ENCODE results near the gene RNF20.

The RNF20 gene

GRCh38 chr9:101487443-101487840 is 46.2 kb upstream of the RNF20 start:
- no peaks in the 10 kb centered on the region for H3K36me3 ChIP-seq (ENCODE audit: control insufficient read depth in 1 of 2, insufficient read depth in 2 of 2, low read length in 2 of 2)
- no peak overlapping the region for H2BK12ac ChIP-seq (ENCODE audit: low read length)
- no peak overlapping the region for H4K12ac ChIP-seq (ENCODE audit: low read depth, low read length)
- no peak for DNase-seq
- H2AK5ac ChIP-seq (ENCODE audit: low read length), result no peak overlapping the region
- H4K8ac ChIP-seq (ENCODE audit: low read depth, low read length), result no peak overlapping the region
- no peak overlapping the region for H3K18ac ChIP-seq (ENCODE audit: low read length)
- no peak overlapping the region for H3K4ac ChIP-seq (ENCODE audit: low read depth, low read length)
- no peak overlapping the region for H2BK120ac ChIP-seq (ENCODE audit: insufficient read depth, low read length, poor library complexity)
- no peaks in the 10 kb centered on the region for H3K9me3 ChIP-seq (ENCODE audit: insufficient read depth, low read depth, low read length)
- peaks cover 8% of the 10 kb centered on the region for H3K27me3 ChIP-seq (ENCODE audit: insufficient read depth, low read length)
- H3K9ac ChIP-seq (ENCODE audit: low read length), result no peak overlapping the region
- H3K79me1 ChIP-seq (ENCODE audit: low read length), result no peaks in the 10 kb centered on the region
- no peaks in the 10 kb centered on the region for H3K79me2 ChIP-seq (ENCODE audit: control insufficient read depth, insufficient read depth, low read length, poor library complexity)
- no CpG with 5 or more reads among the region's 9 CpGs for WGBS (ENCODE audit: extremely low coverage, insufficient coverage, insufficient read length)
- H3K4me1 ChIP-seq (ENCODE audit: control insufficient read depth in 1 of 2, insufficient read depth in 2 of 2, low read length in 2 of 2), result peaks cover 4 to 9% of the 10 kb centered on the region in 2 experiments
- no peak overlapping the region for H3K23ac ChIP-seq (ENCODE audit: low read length)
- H3K14ac ChIP-seq (ENCODE audit: low read length), result no peak overlapping the region
- peak overlapping the region; percentile 88 for H3K4me2 ChIP-seq (ENCODE audit: low read length)
- no peak overlapping the region for H3K4me3 ChIP-seq (ENCODE audit: low read depth, low read length)
- no peak overlapping the region for H2AFZ ChIP-seq (ENCODE audit: insufficient read depth, low read length, poor library complexity)
- H3K27ac ChIP-seq (ENCODE audit: low read depth, low read length), result no peak overlapping the region
- H2BK5ac ChIP-seq (ENCODE audit: low read depth, low read length, poor library complexity), result no peak overlapping the region
- H4K91ac ChIP-seq (ENCODE audit: low read depth, low read length), result no peak overlapping the region

- no peak overlapping the region for H2BK120ac ChIP-seq (ENCODE audit: insufficient read depth, low read length, poor library complexity)
- H3K14ac ChIP-seq (ENCODE audit: low read length), result no peak overlapping the region
- H3K27ac ChIP-seq (ENCODE audit: low read depth, low read length), result no peak overlapping the region
- no peaks in the 10 kb centered on the region for H3K36me3 ChIP-seq (ENCODE audit: control insufficient read depth in 1 of 2, insufficient read depth in 2 of 2, low read length in 2 of 2)
- no peak overlapping the region for H2BK12ac ChIP-seq (ENCODE audit: low read length)
- DNase-seq, result no peak
- H4K91ac ChIP-seq (ENCODE audit: low read depth, low read length), result no peak overlapping the region
- H3K4me3 ChIP-seq (ENCODE audit: low read depth, low read length), result no peak overlapping the region
- no peak overlapping the region for H2AK5ac ChIP-seq (ENCODE audit: low read length)
- no CpG with 5 or more reads among the region's 1 CpG for WGBS (ENCODE audit: extremely low coverage, insufficient coverage, insufficient read length)
- H3K9ac ChIP-seq (ENCODE audit: low read length), result no peak overlapping the region
- no peak overlapping the region for H4K12ac ChIP-seq (ENCODE audit: low read depth, low read length)
- H3K4ac ChIP-seq (ENCODE audit: low read depth, low read length), result no peak overlapping the region
- H2AFZ ChIP-seq (ENCODE audit: insufficient read depth, low read length, poor library complexity), result no peak overlapping the region
- no peak overlapping the region for H4K8ac ChIP-seq (ENCODE audit: low read depth, low read length)
- no peaks in the 10 kb centered on the region for H3K79me1 ChIP-seq (ENCODE audit: low read length)
- no peak overlapping the region for H3K18ac ChIP-seq (ENCODE audit: low read length)
- no peak overlapping the region for H3K4me2 ChIP-seq (ENCODE audit: low read length)
- H3K9me3 ChIP-seq (ENCODE audit: insufficient read depth, low read depth, low read length), result no peaks in the 10 kb centered on the region
- H3K4me1 ChIP-seq (ENCODE audit: control insufficient read depth in 1 of 2, insufficient read depth in 2 of 2, low read length in 2 of 2), result no peaks in the 10 kb centered on the region
- no peaks in the 10 kb centered on the region for H3K27me3 ChIP-seq (ENCODE audit: insufficient read depth, low read length)
- no peaks in the 10 kb centered on the region for H3K79me2 ChIP-seq (ENCODE audit: control insufficient read depth, insufficient read depth, low read length, poor library complexity)
- H2BK5ac ChIP-seq (ENCODE audit: low read depth, low read length, poor library complexity), result no peak overlapping the region
- H3K23ac ChIP-seq (ENCODE audit: low read length), result no peak overlapping the region
Observed at GRCh38 chr9:101495810-101496209, 37.8 kb upstream of the RNF20 start.

GRCh38 chr9:101498323-101498722 is 35.3 kb upstream of the RNF20 start:
- H3K79me2 ChIP-seq (ENCODE audit: control insufficient read depth, insufficient read depth, low read length, poor library complexity), result no peaks in the 10 kb centered on the region
- no peaks in the 10 kb centered on the region for H3K36me3 ChIP-seq (ENCODE audit: control insufficient read depth in 1 of 2, insufficient read depth in 2 of 2, low read length in 2 of 2)
- H3K4me2 ChIP-seq (ENCODE audit: low read length), result no peak overlapping the region
- H3K14ac ChIP-seq (ENCODE audit: low read length), result no peak overlapping the region
- no peaks in the 10 kb centered on the region for H3K27me3 ChIP-seq (ENCODE audit: insufficient read depth, low read length)
- H3K9me3 ChIP-seq (ENCODE audit: insufficient read depth, low read depth, low read length), result no peaks in the 10 kb centered on the region
- no peak overlapping the region for H2AFZ ChIP-seq (ENCODE audit: insufficient read depth, low read length, poor library complexity)
- no peak overlapping the region for H4K8ac ChIP-seq (ENCODE audit: low read depth, low read length)
- H2AK5ac ChIP-seq (ENCODE audit: low read length), result no peak overlapping the region
- no peak overlapping the region for H2BK5ac ChIP-seq (ENCODE audit: low read depth, low read length, poor library complexity)
- H4K12ac ChIP-seq (ENCODE audit: low read depth, low read length), result no peak overlapping the region
- no peak overlapping the region for H4K91ac ChIP-seq (ENCODE audit: low read depth, low read length)
- H3K4ac ChIP-seq (ENCODE audit: low read depth, low read length), result no peak overlapping the region
- no peak overlapping the region for H3K18ac ChIP-seq (ENCODE audit: low read length)
- WGBS (ENCODE audit: extremely low coverage, insufficient coverage, insufficient read length), result no CpG with 5 or more reads among the region's 2 CpGs
- no peak overlapping the region for H3K23ac ChIP-seq (ENCODE audit: low read length)
- no peak overlapping the region for H3K27ac ChIP-seq (ENCODE audit: low read depth, low read length)
- no peak overlapping the region for H2BK120ac ChIP-seq (ENCODE audit: insufficient read depth, low read length, poor library complexity)
- H3K9ac ChIP-seq (ENCODE audit: low read length), result no peak overlapping the region
- no peaks in the 10 kb centered on the region for H3K79me1 ChIP-seq (ENCODE audit: low read length)
- no peaks in the 10 kb centered on the region for H3K4me1 ChIP-seq (ENCODE audit: control insufficient read depth in 1 of 2, insufficient read depth in 2 of 2, low read length in 2 of 2)
- H2BK12ac ChIP-seq (ENCODE audit: low read length), result no peak overlapping the region
- no peak overlapping the region for H3K4me3 ChIP-seq (ENCODE audit: low read depth, low read length)
- no peak for DNase-seq

- H2BK12ac ChIP-seq (ENCODE audit: low read length), result no peak overlapping the region
Observed at GRCh38 chr9:101504188-101504587, 29.5 kb upstream of the RNF20 start.

More at GRCh38 chr9:101504188-101504587, 29.5 kb upstream of the RNF20 start:
- Histone ChIP-seq H3K4me2 (ENCODE audit: low read length) (no peak overlapping the region), H3K36me3 (ENCODE audit: control insufficient read depth in 1 of 2, insufficient read depth in 2 of 2, low read length in 2 of 2) (no peaks in the 10 kb centered on the region), H4K8ac (ENCODE audit: low read depth, low read length) (no peak overlapping the region), H2BK120ac (ENCODE audit: insufficient read depth, low read length, poor library complexity) (no peak overlapping the region), H3K27ac (ENCODE audit: low read depth, low read length) (no peak overlapping the region), H3K4me3 (ENCODE audit: low read depth, low read length) (no peak overlapping the region), H4K12ac (ENCODE audit: low read depth, low read length) (no peak overlapping the region), H2AFZ (ENCODE audit: insufficient read depth, low read length, poor library complexity) (no peak overlapping the region), H3K14ac (ENCODE audit: low read length) (no peak overlapping the region), H3K4me1 (ENCODE audit: control insufficient read depth in 1 of 2, insufficient read depth in 2 of 2, low read length in 2 of 2) (no peaks in the 10 kb centered on the region), H3K27me3 (ENCODE audit: insufficient read depth, low read length) (no peaks in the 10 kb centered on the region), H3K4ac (ENCODE audit: low read depth, low read length) (no peak overlapping the region), H2AK5ac (ENCODE audit: low read length) (no peak overlapping the region), H3K9me3 (ENCODE audit: insufficient read depth, low read depth, low read length) (no peaks in the 10 kb centered on the region), H2BK5ac (ENCODE audit: low read depth, low read length, poor library complexity) (no peak overlapping the region), H3K9ac (ENCODE audit: low read length) (no peak overlapping the region), H3K79me1 (ENCODE audit: low read length) (no peaks in the 10 kb centered on the region), H4K91ac (ENCODE audit: low read depth, low read length) (no peak overlapping the region), H3K18ac (ENCODE audit: low read length) (no peak overlapping the region), H3K79me2 (ENCODE audit: control insufficient read depth, insufficient read depth, low read length, poor library complexity) (no peaks in the 10 kb centered on the region), H3K23ac (ENCODE audit: low read length) (no peak overlapping the region)
- no peak for DNase-seq

Data from trophoblast cell (in vitro differentiated cells and primary cell).